Hematopoietic multipotent progenitor cell treated with erythropoietin and hydrocortisone succinate and interleukin-3 and kit ligand, for 6 days (in vitro differentiated cells): Measurements from ENCODE around the gene PARD3B.
"Not testable (repeated sequence)": the region's sequence is repeated elsewhere in the genome, so short reads cannot be mapped to it uniquely, and the experiment has no call there.

ENCODE experiments used
- DNase-seq: peaks from one replicate; pipeline ENCODE4 v3.0.0-alpha.2; 2015

PARD3B gene

GRCh38 chr2:205171261-205171940 lies 626.1 kb downstream of the PARD3B start:
- DNase-seq = no peak

DNA sequence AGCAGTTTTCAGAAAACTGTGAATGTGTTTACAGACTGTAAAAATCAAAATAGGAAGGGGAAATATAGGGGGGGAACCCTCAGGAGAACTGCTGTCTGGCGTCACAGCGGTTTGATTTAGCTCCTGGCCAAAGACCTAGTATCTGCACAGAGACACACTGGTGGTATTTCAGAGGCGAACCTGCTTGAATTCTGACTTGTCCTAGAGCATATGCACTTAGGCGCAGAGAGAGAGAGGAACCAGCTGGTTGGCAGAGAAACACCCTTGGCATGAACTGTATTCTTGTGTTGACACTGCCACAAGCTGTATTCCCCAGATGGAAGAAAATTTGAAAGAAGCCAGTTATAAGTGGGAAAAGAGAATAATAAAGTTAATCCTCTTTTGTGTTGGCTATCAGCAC lies 630.6 kb downstream of the PARD3B start:
- no peak for DNase-seq

DNA sequence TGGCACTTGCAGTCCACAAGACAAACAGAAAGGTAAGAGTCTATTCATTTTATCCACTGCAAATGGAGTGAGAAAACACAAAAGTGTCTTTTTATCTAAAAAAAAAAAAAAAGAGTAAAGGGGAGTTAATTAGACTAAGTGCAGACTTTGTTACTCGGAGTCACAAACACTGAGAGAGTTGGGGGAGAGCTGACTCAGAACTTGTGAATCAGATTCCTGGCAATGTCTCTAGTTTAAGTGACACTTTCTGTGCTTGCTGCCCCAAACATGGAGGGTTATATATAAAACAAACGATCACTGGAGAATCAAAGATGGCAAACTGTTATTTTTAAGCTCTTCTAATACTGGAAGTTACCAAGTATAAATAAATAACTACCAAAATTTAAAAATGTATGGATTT lies 631.3 kb downstream of the PARD3B start:
- no peak for DNase-seq

- DNase-seq = no peak
These were observed 632.3 kb downstream of the PARD3B start for GRCh38 chr2:205177546-205177945.

DNA sequence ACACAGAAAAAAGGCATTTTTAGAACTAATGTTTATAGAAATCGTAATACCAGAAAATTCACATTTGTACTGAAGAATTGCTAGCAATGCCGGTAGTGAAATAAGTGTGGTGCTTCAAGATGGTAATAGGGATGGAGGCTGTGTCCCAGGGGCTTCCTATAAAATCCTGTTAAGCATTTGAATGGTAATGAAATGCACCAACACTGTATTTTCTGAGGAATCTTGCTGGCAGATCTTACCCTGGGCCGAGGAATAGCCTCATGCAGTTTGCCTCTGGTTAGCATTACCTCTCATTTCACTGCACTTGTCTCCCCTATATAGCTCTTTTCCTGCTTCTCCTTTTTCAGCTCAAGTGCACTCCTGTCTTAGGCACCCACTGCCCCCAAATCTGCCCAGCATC lies 635.5 kb downstream of the PARD3B start:
- no peak for DNase-seq

- no peak for DNase-seq
These were observed 642.5 kb downstream of the PARD3B start for GRCh38 chr2:205187731-205188130.

DNA sequence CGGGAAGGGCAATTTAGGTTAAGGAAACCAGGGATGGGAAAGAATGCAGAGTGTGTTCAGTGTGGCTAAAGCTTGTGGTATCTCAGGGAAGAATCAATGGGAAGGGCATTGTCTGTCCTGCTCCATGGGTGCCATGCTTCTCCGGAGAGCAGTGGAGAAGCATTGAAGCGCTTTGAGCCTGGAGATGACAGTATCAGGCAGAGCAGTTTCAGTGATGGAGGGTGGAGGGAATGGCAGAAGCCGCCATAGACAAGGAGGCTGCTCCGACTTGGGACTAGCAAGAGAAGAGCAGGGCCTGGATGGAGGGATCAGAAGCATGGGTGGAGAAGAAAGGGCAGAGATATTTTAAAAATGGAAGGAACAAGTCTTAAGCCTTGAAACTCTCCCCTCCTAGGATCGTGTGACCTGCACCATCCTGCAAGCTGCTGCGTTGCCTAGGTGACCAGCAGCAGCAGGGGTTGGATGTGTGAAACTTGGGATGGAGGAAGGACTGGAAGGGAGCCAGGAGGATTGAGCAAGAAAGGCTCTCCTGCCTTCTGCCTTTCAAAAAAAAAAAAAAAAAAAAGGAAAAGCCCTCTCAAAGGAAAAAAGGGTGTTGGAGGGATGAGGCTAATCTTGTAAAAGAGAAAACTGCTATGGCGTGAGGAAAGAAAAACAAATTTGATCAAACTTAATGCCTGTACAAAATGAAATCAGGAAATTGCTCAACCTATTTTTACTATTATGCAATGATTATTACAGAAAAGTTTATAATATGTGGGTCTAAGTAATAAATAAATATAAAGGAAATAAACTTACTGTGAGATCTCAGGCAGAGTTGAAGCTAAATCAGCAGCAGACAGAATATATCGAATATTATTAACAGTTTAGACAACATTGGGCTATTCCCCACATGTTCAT lies 643.2 kb downstream of the PARD3B start:
- no peak for DNase-seq

DNA sequence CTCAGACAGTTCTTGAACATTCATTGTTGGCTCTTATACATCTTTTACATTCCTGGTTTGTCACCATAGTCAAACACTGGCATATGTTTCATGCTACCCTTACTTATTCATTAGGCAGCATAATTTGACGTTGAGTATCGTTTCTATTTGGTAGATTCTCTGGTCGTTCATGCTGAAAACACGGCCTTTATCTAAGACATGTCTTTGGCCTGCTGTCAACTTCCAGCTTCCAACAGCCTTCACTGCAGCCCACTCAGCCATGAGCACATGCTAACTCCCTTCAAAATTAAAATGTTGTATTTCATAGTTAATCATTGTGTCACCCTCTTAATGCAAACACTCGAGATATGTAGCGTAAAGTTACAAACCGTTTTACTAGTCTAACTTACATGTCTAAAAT lies 644.0 kb downstream of the PARD3B start:
- no peak for DNase-seq

- DNase-seq = no peak
These were observed 645.3 kb downstream of the PARD3B start for GRCh38 chr2:205190528-205190927.

DNA sequence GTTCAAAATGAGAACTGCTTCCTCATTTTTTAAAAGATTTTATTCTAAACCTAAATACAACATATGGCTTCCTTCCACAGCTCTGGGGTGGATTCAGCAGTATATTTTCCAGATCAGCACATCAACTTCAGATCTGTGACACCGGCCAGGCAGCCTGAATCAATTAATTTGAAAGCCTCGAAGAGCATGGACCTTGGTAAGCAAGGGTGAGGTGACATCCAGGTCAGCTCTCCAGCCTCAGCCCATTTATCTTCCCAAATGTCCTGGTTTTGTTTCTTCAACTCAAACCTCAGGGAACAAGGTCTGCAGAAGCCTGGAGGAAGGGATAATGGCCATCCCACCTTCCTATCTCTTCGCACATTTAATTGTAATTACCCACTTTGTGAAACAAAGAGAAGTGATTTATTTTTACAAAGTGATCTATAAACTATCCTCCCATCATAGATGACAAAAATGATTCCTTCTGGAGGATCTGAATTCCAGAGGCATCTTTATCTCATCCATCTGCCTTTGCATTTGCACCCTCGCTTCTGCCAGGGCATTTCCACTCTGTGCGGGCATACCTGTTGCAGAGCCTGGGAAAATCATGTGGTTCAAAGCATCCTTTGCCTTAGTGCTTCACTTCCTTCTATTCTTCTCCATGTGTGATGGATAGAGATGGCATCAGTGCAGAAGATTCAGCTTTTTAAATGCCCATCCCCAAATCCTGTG lies 648.0 kb downstream of the PARD3B start:
- no peak for DNase-seq

- no peak for DNase-seq
These were observed 648.6 kb downstream of the PARD3B start for GRCh38 chr2:205193836-205194228.

DNA sequence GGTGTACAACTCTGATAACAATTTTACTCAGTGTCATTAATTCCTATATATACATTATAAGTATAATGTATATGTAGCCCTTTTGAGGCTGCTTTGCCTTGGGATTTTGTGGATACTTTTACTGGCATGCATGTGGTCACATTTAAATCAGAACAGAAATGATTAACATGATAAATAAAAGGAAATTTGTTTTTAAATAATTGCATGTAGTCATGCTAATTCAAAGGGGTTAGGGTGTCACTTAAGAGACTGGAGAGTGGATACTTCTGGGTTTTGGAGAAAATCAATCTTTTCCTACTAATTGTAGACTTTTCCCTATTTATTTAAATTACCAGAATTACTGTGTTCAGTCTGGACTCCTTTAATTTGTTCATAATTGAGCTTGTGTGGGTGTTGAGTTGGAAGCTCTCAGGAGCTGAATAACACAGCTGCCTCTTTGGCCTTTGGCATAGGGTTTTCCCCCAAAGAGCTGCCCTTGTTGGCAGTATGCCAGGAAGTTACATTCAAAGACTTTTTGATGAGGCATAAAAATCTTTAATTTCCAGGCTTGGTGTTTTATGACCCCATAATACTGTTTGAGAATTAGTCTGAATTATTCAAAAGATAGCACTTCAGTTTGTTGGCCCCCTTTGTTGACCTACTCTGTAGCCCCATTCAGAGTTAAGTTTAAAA lies 652.3 kb downstream of the PARD3B start:
- peak; percentile 26 for DNase-seq

DNA sequence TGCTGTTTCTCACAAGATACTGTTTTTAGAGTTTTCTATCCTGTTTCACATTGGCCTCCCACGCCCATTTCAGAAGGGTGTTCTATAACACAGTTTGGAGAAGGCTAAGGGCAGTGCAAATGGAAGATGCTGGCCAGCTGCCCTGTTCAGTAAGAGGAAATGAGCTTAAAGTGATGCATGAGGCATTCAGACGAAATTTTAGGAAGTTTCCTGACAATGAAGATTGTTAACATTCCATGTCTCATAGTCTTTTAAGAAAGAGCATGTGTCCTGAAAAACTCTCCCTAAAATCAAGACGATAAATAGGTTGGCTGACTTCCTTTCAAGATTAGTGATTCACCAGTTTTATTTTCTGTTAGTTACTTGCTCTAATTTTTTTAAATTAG lies 652.9 kb downstream of the PARD3B start:
- no peak for DNase-seq

DNA sequence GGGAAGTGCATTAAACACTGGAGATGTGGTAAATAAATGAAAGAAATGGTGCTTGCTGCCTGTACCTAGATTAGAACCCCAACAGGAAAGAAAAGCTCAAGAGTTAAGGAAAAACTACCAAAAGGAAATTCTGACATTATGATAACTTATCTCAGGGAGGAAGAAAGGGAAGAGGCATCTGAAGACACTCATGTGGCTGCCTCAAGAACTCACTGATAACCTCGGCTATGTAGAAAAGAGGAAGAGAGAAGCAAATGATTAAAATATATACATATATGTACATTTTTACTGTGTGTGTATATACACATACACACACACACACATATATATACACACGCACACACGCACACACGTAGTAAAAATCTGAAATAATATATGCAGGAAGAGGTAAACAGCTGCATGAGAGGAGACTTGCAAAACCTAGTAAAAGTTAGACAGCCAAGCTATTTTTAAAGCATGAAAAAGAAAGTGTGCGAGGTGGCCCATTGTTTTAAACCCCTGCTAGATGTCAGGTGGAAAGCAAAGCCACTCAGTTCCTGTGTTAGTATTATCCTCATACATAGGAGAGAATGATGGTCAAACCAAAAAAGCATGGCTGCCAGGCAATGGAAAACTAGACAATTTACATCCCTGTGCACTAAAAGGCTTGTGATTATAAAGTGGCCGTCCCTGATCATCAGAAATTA lies 654.0 kb downstream of the PARD3B start:
- DNase-seq = peak; percentile 20

DNA sequence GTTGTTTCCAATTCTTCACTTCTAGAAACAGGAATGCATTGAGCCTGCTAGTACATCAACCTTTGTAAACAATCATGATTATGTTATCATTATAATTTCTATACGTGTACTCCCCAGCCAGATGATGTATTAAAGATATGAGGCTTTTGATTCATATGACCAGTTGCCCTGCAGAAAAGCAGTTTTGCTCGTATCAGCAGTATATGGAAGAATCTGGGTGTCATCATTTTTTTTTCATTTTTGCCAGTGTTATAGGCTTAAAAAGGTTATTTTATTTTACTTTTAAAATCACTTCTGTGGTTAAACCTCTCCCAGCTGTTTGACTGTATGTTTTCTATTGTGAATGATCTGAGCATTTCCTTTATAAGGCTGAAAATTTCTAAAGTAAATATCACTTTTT lies 665.2 kb downstream of the PARD3B start:
- DNase-seq = no peak

GRCh38 chr2:205212357-205212756 lies 667.1 kb downstream of the PARD3B start:
- no peak for DNase-seq

DNA sequence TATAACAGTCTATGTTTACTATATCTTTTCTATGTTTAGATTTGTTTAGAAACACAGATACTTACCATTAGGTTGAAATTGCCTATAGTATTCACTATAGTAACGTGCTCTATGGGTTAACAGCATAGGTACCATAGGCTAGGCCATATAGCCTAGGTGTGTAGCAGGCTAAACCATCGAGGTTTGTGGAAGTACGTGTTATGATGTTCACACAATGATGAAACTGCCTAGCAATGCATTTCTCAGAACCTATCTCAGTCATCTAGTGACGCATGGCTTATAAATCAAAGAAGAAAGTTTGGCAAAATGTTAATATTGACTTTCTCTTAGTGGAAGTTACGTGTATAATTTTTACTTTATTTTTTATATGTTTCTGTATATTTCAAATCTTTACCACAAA lies 670.8 kb downstream of the PARD3B start:
- no peak for DNase-seq

DNA sequence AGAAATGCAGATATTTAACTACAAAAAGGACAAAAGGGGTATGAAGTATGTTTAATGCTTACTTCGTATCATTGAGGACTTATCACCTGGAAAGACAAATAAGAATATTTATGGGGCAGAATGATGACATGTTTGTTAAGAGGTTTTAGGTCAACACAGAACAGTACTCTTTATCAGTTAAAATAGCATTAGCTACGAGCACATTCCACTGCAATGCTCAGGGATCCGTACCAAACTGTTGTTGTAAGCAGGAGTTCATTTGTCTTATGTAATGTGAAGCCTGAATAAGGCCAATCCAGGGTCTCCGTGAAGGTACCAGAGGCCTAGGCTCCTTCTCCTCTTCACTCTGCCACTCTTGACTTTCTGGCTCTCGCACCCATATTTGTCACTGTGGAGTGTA lies 671.3 kb downstream of the PARD3B start:
- DNase-seq = no peak

DNA sequence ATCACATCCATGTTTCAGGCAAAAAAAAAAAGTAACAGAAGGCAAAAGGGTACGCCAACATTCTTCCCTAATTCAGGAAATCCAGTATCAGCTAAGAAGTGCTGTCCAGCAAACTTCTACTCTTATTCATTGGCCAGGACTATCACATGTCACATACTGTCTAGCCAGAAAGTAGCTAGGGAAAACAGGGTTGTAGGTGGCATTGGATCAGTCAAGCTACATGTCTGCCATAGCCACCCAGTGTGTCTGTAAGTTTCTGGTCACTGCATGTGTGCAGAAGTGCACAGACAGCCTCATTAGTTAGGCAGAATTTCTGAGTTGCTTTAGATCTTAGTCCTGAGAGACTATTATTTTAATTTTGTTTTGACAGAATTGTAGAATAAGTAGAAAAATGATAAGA lies 671.7 kb downstream of the PARD3B start:
- DNase-seq = no peak

DNA sequence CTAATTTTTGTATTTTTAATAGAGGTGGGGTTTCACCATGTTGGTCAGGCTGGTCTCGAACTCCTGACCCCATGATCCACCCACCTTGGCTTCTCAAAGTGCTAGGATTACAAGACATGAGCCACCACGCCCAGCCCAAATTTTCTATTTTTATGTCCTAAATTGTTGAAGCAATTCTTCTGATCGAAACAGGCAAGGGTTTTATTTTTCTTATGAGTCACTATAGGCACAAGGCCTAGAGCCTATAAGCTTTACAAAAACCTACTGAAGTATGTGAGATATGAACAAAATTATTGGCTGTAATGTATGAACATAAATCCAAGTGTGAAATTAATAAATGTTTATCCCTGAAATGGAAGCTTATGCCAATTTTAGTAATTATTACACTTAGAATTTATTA lies 672.8 kb downstream of the PARD3B start:
- DNase-seq = no peak

GRCh38 chr2:205218816-205219215 lies 673.5 kb downstream of the PARD3B start:
- not testable (repeated sequence) for DNase-seq

- DNase-seq = no peak
These were observed 675.3 kb downstream of the PARD3B start for GRCh38 chr2:205220559-205220958.

GRCh38 chr2:205232086-205232485 lies 686.8 kb downstream of the PARD3B start:
- no peak for DNase-seq
